SK-N-SH treated with all-trans-retinoic acid at 6 μM for 48 hours (cell line): ENCODE measurements around the gene APOH.

Experiments used
- ARNTL ChIP-seq: fragments of 450-650 bp; formaldehyde crosslinking; IDR thresholded peaks from 2 replicates; pipeline ENCODE4 v1.5.0; 2020; ENCODE audit warnings: low read depth, mild to moderate bottlenecking, moderate library complexity, borderline replicate concordance
- BACH2 ChIP-seq: fragments of 250-450 bp; sonication (Bioruptor Pico); IDR thresholded peaks from 2 replicates; pipeline ENCODE4 v1.9.0; 2021; ENCODE audit warnings: mild to moderate bottlenecking, borderline replicate concordance
- ESRRG ChIP-seq: fragments of 250-450 bp; sonication (Bioruptor Pico); IDR thresholded peaks from 2 replicates; pipeline ENCODE4 v1.6.1; 2021; ENCODE audit warnings: mild to moderate bottlenecking
- ISL1 ChIP-seq: fragments of 250-450 bp; sonication (Bioruptor Pico); IDR thresholded peaks from 2 replicates; pipeline ENCODE4 v2.1.2; 2022; ENCODE audit warnings: mild to moderate bottlenecking, moderate library complexity
- PATZ1 ChIP-seq: fragments of 250-450 bp; sonication (Bioruptor Pico); IDR thresholded peaks from 2 replicates; pipeline ENCODE4 v1.8.0; 2020; ENCODE audit warnings: mild to moderate bottlenecking, moderate library complexity, borderline replicate concordance
- PPARA ChIP-seq: fragments of 250-450 bp; sonication (Bioruptor Pico); IDR thresholded peaks from 2 replicates; pipeline ENCODE4 v1.5.0; 2020; ENCODE audit warnings: mild to moderate bottlenecking, borderline replicate concordance
- RARB ChIP-seq: fragments of 250-450 bp; sonication (Bioruptor Pico); IDR thresholded peaks from 2 replicates; pipeline ENCODE4 v1.8.0; 2021; ENCODE audit warnings: mild to moderate bottlenecking, moderate library complexity
- SNAI2 ChIP-seq: fragments of 250-450 bp; sonication (Bioruptor Pico); IDR thresholded peaks from 2 replicates; pipeline ENCODE4 v1.5.0; 2020; ENCODE audit warnings: mild to moderate bottlenecking, moderate library complexity
- TSHZ2 ChIP-seq: fragments of 250-450 bp; sonication (Bioruptor Pico); IDR thresholded peaks from 2 replicates; pipeline ENCODE4 v1.5.0; 2020; ENCODE audit warnings: mild to moderate bottlenecking, moderate library complexity
- ZC3H10 ChIP-seq: fragments of 250-450 bp; sonication (Bioruptor Pico); IDR thresholded peaks from 2 replicates; pipeline ENCODE4 v1.5.1; 2021; ENCODE audit warnings: mild to moderate bottlenecking, moderate library complexity
- ZNF70 ChIP-seq: fragments of 450-650 bp; formaldehyde crosslinking; IDR thresholded peaks from 2 replicates; pipeline ENCODE4 v1.5.0; 2020; ENCODE audit warnings: mild to moderate bottlenecking, moderate library complexity
- ZNF8 ChIP-seq: fragments of 450-650 bp; formaldehyde crosslinking; IDR thresholded peaks from 2 replicates; pipeline ENCODE4 v1.5.0; 2020; ENCODE audit warnings: mild to moderate bottlenecking, moderate library complexity
- TF ChIP-seq, protein P1 (sequence below): fragments of 250-450 bp; sonication (Bioruptor Pico); IDR thresholded peaks from 2 replicates; pipeline ENCODE4 v1.5.1; 2020; ENCODE audit warnings: low read depth, mild to moderate bottlenecking, moderate library complexity

GRCh38 chr17:66183529-66183928 lies 45.7 kb downstream of the APOH start:
- TF ChIP-seq ZNF70 (no peak), ESRRG (CRISPR knock-in tag) (no peak), ARNTL (CRISPR knock-in tag) (no peak), ZC3H10 (CRISPR knock-in tag) (no peak), ZNF8 (CRISPR knock-in tag) (no peak), RARB (no peak), PATZ1 (CRISPR knock-in tag) (no peak), TSHZ2 (CRISPR knock-in tag) (no peak), SNAI2 (no peak), BACH2 (CRISPR knock-in tag) (no peak), PPARA (CRISPR knock-in tag) (no peak), ISL1 (no peak)
- TF ChIP-seq, protein P1, sequence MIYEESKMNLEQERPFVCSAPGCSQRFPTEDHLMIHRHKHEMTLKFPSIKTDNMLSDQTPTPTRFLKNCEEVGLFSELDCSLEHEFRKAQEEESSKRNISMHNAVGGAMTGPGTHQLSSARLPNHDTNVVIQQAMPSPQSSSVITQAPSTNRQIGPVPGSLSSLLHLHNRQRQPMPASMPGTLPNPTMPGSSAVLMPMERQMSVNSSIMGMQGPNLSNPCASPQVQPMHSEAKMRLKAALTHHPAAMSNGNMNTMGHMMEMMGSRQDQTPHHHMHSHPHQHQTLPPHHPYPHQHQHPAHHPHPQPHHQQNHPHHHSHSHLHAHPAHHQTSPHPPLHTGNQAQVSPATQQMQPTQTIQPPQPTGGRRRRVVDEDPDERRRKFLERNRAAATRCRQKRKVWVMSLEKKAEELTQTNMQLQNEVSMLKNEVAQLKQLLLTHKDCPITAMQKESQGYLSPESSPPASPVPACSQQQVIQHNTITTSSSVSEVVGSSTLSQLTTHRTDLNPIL (CRISPR knock-in tag), result no peak
